Fibroblast of mammary gland (primary cell): ENCODE results near the gene SMAD3.

Source experiments
- DNase-seq: peaks from one replicate; pipeline ENCODE4 v3.0.0-alpha.2; 2010; ENCODE audit warnings: low read depth
- H3K4me3 ChIP-seq: 2 replicates; pipeline ENCODE4 v1.5.1; 2011; ENCODE audit warnings: low read depth, mild to moderate bottlenecking, low read length, moderate library complexity; ENCODE audit not compliant: control insufficient read depth
- TF ChIP-seq, protein P1 (sequence below): conservative IDR thresholded peaks from 2 replicates; pipeline ENCODE4 v1.5.1; 2011; ENCODE audit warnings: low read depth, low read length, inconsistent platforms; ENCODE audit not compliant: control insufficient read depth, insufficient read depth

SMAD3 gene

DNA sequence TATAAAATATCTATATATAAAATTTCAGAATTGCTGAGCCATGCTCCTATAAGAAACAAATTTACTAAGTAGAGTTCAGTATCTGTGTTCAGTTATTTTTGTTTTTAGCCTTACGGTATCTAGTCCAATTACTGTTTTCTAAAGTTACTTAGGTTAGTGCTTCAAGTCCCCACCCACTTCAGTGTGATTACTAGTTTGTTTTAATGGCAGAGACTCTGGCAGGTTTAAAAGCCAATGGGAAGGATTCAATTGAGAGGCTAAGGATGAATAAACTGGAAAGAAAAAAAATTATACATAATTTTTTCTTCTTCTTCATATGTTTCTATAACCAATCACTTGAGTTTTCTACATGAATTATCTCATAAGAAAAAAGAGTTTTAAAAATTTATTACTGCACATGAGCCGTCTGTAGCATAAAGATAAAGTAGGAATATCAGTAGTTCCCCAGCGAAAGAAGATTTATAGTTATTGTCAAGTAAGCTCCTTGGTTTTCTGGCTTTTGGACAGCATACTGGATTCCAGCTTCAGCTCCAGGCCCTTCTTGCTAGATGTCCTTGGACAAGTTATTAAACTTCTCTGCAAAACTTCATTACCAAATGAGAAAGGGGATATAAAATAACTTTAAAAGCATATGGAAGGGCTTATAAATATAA is 142.3 kb downstream of the SMAD3 start:
- H3K4me3 ChIP-seq, result no peak overlapping the region
- TF ChIP-seq, protein P1, sequence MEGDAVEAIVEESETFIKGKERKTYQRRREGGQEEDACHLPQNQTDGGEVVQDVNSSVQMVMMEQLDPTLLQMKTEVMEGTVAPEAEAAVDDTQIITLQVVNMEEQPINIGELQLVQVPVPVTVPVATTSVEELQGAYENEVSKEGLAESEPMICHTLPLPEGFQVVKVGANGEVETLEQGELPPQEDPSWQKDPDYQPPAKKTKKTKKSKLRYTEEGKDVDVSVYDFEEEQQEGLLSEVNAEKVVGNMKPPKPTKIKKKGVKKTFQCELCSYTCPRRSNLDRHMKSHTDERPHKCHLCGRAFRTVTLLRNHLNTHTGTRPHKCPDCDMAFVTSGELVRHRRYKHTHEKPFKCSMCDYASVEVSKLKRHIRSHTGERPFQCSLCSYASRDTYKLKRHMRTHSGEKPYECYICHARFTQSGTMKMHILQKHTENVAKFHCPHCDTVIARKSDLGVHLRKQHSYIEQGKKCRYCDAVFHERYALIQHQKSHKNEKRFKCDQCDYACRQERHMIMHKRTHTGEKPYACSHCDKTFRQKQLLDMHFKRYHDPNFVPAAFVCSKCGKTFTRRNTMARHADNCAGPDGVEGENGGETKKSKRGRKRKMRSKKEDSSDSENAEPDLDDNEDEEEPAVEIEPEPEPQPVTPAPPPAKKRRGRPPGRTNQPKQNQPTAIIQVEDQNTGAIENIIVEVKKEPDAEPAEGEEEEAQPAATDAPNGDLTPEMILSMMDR, result no peak
- DNase-seq, result no peak

DNA sequence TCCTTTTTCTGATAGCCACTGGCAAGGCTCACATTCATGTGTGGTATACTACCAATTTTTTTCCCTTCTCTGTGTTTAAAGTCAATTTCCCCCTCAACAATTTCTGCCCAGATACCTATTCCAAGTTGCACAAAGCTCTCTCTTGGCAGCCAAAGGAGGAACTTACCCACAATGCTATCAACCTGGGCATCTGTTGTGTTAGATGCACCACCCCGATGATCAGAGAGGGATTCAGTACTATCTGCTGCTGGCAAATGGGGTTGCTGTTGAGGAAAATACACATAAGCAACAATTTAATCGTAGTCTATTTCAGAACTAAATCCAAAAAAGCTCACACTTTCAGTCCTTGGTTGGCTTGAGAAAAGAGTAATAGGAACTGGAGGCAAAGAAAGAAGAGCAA is 143.0 kb downstream of the SMAD3 start:
- TF ChIP-seq, protein P1, result no peak
- no peak for DNase-seq
- H3K4me3 ChIP-seq, result no peak overlapping the region

DNA sequence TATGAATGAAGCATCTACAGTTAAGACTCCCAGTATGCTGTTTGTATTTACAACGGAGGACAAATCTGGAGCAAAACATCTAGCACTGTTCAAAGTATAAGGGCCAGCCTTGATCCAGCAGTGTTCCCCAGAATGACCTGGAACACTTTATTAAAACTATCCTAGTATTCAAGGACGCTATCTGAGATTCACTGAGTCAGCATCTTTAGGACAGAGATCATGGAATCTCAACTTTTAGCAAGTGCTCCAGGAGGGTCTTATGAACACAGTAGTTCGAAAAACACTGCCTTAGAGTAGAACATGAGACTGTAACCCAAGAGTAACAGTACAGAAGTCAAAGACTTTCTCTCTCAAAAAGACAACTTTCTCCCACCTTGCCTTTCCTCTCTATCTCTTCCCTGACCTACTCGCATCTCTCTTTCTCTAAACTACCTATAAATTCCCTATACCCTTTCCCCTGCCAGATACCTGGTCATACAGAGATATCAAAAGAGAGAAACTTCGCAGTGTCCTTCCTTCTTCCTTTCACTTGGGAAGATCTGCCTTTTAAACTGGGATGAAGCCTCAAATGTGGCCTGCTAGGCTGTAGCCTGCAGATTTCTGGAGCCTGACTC is 145.3 kb downstream of the SMAD3 start:
- no peak overlapping the region for H3K4me3 ChIP-seq
- TF ChIP-seq, protein P1, result no peak
- DNase-seq, result no peak

DNA sequence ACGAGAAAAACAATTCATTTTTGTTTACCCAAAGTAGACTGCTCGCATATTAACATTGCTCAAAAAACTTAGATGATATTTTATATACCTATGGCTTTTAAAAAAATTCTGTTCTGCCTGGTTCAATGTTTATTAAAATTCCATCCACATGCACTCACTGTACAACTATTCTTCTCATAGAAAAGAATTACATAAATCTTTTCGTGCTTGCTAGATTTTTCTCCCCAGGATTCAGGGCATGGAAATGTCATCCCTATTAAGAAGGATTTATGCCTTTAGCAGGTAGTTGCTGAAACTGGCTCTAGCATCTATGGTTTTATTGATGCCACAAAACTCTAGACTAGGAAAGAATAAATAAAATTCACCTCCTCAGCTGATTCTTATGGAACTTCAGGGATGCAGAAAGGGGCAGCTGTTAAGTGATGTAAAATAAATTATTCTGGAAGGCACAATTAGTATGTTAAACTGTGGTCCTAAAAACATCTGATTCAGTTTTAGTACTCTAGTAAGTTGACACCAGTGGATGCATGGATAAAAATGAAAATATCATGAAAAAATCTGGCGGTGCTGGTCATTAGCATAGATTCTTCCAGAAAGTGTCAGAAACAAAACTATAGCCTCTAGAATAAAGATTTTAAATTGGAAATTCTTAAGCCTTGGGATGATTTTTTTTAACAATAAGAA is 147.4 kb downstream of the SMAD3 start:
- no peak overlapping the region for H3K4me3 ChIP-seq
- TF ChIP-seq, protein P1, result no peak
- DNase-seq, result no peak

DNA sequence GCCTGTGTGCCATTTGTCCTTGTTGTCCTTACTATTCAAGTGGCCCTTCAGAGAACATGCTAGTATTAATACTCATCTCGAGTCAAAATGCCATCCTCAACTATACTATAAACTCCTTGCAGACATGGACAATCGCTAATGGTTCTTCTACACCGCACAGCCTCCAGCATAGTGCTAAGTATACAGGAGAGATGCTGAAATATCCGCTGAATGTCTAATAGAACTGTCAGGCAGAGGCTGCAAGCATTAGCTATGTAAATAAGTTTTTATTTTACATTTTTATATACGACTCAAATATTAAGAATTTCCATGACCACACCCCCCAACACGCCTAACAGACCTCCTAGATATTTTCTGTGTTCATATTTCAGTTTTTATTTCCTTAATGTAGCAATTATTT is 149.7 kb downstream of the SMAD3 start:
- no peak for DNase-seq
- TF ChIP-seq, protein P1, result no peak

DNA sequence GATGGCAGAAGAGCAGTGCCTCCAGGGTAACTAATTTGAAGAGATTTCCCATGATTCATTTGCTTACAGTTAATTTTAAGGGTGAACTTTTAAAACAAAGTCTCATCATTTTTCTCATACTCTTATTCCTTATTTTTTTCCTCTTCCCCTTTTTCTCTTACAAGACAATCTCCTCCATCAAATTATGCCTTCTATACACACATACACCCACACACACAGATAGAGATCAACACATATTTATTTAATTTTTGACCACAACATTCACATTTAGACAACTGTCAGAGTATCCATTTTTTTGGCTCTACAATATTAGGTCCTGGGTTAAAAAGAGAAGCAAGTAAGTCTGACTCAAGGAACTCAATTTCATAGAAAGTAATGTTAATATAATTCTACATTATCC is 151.5 kb downstream of the SMAD3 start:
- no peak for DNase-seq
- H3K4me3 ChIP-seq, result no peak overlapping the region
- TF ChIP-seq, protein P1, result no peak

More for the DNA sequence above, 149.7 kb downstream of the SMAD3 start:
- no peak overlapping the region for H3K4me3 ChIP-seq
